ENCODE results near the gene GNG12.

- TF ChIP-seq EP300 (IDR thresholded peaks at IDR 0.05) (no peak), POLR2A (IDR thresholded peaks at IDR 0.05) (no peak)
Measured at GRCh38 chr1:67679691-67680090, 153.6 kb downstream of the GNG12 start.

Data from stomach (tissue), 4 donors.